Cerebellar cortex (tissue), 1 donor: ENCODE results near the gene SGTA.

Source experiments
- DNase-seq: peaks from one replicate; pipeline ENCODE4 v3.0.0-alpha.2; 2015; ENCODE audit warnings: low spot score

SGTA gene

DNA sequence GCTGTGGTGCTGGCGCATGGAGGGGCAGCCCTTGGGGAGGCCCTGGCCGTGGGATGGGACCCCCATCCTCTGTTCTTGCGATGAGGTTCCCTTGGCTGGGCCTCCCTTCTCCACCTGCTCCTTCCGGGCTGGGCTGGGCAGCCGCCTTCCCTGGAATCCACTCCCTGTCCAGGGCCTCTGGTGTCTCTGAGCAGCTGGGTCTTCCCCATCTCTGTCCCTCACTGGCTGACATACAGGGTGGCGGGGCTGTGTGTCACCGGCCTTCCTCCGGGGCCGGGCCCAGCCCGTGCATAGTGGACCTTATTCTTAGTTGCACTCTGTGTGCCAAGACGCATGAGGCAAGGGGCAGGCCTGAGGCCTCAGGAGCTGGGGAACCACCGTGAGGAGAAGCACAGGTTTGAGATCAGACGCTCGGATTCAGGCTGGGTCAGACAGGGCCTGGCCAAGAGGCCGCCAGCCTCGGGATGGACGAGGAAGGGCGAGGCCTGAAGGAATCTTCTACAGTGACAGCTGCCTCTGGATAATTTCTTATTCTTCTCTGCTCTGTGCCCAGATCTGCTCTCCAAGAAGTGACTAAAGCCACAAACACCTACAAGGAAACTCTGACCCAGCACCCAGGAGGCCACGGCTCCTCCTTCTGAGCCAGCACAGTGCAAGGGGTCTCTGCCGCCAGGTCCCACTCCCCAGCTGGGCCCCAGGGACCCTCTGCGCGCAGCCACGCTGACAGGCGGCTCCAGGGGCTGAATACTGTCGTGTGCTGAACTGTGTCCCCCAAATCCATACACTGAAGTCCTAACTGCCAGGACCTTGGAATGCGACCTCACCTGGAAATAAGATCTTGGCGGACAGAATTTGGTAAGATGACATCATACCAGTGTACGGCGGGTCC is 11.0 kb downstream of the SGTA start:
- DNase-seq, result no peak

- peak; percentile 56 for DNase-seq
These were observed 12.7 kb downstream of the SGTA start for GRCh38 chr19:2770055-2771013.

- DNase-seq, result no peak
These were observed 13.9 kb downstream of the SGTA start for GRCh38 chr19:2769218-2769617.

DNA sequence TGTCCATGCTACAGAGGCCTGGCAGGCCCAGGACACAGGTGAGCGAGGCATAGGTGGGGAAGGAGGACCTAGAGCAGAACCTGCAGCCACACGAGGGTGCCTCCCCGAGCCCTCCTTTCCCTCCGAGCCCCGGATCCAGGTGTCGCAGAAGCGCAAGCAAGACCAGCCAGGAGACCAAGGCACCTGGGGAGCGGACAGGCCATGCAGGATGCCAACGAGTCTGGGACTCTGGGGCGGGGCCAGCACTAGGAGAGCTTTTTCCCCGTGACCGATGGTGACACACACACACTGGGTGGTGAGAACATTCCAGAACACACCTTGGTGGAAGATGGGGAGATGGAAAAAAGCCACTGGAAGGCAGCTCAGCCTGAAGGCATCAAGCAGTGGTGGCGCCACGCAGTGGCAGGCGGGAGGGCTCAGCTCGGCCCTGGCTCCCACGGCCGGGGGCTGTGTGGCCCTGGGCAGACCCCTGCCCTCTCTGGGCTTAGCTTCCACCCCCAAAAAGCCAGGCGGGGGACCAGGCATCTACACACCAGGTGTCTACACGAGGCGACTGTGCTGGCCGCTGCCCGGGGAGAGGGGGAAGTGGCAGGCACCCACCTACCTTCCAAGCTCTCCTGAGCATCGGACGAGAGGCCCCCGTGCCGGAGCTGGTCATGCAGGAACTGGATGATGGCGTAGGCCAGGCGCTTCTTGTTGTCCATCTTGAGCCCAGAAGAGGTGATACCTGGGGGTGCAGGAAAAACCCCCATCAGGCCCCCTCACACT is 14.5 kb downstream of the SGTA start:
- no peak for DNase-seq

DNA sequence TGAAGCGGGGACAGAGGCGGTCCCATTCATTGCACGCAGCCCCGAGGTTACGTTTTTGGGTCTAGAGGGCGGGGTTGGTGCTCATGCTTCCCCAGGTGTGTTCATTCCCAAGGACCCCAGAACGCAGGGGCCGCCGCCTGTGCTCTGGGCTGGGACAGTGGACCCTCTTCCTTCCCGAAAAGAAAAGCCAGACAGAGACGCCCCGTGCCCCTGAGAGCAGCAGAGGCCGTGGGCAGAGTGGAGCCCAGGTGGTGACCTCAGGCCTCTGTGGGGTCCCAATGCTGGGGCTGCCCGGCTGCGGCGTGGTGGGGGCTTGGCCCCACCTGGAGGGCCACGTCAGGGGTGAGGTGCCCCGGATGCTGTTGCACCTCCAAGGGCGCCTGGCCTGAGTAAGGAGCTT is 15.4 kb downstream of the SGTA start:
- DNase-seq, result no peak

DNA sequence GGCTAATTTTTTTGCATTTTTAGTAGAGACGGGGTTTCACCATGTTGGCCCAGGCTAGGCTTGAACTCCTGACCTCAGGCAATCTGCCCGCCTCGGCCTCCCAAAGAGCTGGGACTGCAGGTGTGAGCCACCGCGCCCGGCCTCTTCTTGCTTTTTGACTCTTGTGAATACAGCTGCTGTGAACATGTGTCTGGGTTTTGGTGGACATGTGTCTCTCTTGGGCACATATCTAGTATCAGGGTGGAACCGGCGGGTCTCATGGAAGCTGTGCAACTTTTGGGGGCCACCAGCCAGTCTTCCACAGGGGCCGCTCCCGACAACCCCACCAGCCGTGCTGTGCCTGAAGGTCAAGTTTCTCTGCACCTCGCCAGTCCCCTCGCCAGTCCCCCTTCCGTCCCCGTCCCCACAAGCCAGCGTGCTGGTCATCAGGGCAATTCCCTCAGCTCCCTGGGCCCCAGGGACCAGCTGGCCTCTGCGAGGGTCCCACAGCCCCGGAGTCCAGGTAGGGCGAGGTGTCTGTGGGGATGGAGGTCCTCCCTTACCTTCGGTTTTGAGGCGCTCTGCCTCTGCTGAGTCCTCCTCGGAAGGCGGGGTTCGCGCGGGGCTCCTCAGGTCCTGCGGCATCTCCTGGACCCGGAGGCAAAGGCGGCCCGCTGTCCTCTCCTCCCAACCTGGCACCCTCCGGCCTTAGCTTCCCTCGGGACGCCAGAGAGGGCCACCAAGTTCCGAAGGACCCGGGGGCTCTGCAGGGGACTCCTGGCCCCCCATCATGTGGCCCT is 16.3 kb downstream of the SGTA start:
- no peak for DNase-seq

- no peak for DNase-seq
These were observed 17.7 kb downstream of the SGTA start for GRCh38 chr19:2765376-2765775.

DNA sequence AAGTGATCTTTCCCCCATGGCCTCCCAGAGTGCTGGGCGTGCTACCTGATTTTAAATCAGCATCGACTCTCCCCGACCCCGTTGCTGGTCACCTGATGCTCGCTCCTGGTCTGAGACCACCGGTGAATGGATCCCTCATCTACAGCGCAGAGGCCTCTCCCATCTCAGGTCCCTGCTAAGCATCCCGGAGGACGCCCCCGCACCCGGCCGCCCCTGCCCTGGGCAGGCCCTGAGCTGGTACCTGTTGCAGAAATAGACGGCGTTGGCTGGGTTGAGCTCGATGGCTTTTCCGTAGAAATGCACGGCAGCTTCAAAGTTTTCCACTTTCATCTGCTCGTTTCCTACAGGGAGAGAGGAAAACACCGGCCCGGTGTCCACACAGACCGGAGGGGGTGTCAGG is 18.1 kb downstream of the SGTA start:
- no peak for DNase-seq

DNA sequence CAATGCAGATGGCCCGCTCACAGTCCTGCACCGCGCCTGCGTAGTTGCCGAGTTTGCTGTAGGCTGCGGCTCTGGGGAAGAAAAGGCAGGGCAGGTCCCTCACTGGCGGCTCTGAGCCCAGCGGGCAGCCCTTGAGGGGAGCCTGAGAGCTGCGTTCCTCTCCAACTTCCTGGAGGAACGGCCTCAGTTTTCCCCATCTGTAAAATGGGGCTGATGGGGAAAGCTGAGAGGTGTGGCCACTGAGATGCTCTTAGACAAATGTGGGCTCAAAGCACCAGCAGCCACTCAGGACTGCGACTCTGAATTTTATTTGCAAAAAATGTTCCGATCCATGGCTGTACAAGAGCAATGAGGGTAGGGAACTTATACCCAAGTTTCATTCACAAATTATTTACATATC is 19.4 kb downstream of the SGTA start:
- no peak for DNase-seq

DNA sequence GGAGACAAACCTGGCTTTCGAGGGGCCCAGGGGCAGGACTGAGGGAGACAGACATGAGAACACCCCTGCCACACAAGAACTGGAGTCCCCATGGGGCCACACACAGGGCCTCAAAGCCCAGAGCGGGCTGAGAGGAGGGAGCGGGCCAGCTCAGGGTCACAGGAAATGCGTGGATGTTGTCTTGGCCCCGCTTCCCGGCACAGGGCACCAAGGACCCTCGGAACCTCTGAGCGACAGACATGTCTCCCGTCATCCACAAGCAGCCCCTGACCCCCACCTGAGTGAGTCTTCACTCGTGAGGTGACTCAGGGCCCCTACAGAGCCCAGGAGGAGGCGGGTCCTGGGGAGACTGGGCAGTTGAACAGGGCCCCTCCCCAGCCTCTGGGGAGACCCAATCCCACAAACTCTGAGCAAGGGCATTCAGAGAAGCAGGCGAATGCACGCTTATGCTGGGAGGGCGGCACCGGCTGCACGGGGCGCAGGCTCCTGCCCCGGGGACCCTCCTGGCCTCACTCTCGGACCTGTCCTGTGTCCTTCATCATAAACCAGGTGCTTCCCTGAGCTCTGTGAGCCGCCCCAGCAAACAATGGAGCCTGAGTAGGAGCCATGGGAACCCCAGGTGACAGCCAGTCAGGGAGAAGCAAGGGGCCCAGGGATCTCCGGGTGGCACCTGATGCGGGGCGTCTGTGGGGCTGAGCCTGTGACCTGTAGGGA is 20.1 kb downstream of the SGTA start:
- DNase-seq, result no peak

DNA sequence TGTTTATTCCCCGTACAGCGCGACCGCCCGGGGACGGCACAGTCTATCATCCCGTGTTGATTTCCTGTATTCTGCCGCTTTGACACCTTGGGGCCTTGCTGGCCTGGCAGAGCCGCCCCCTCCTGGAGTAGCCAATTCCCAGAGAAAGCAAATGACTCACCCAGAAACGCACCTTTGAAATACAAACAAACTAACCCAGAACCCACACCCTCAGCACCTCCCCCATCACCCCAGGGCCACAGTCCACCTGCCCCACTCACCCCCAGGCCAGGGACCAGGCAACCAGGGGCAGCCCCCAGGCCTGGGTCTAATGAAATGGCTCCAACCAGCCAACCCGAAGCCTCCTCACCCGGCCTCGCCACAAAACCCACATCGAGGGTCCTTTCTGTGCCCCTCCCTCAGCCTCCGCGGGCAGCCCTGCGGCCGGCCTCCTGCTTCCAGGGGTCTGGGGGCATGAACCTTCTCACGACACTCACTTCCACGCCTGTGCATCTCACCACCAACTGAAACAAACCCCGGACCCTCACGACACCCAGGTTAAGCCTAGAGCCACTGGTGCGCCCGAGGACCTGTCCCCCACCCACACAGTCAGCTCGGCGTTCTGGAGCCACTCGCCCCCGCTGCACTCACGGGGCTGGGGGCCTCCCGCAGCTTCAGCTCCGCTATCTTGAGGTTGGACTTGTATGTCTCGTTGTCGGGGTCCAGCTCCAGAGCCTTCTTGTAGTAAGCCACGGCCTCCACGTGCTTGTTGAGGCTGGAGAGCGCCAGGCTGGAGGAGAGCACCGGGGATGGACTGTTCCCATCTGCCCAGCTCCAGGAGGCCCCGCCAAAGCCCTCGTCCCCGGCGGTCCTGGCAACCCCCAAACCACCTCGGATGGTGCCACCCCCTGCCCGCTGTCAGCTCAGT is 20.9 kb downstream of the SGTA start:
- DNase-seq, result no peak

DNA sequence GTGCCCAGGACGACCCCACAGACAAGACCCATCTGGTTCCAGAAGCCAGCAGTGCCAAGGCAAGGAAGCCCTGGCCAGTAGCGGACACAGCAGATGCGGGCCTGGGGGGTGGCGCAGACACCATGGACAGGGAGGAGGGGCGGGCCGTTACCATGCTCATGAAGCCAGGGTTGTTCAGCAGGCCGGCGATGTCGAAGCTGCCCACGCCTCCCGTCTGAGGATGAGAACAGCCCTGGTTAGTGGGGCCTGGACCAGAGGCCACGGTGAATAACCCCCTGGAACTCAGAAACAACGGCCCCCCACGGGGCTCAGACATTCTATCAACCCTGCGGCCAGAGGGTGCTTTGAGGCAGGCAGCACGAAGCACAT is 21.8 kb downstream of the SGTA start:
- DNase-seq, result no peak

- no peak for DNase-seq
These were observed 23.1 kb downstream of the SGTA start for GRCh38 chr19:2759965-2760364.

- DNase-seq, result no peak
These were observed 23.7 kb downstream of the SGTA start for GRCh38 chr19:2759362-2759761.

GRCh38 chr19:2758601-2759313 is 24.3 kb downstream of the SGTA start:
- DNase-seq, result no peak

- DNase-seq, result no peak
These were observed 25.9 kb downstream of the SGTA start for GRCh38 chr19:2756921-2757881.

DNA sequence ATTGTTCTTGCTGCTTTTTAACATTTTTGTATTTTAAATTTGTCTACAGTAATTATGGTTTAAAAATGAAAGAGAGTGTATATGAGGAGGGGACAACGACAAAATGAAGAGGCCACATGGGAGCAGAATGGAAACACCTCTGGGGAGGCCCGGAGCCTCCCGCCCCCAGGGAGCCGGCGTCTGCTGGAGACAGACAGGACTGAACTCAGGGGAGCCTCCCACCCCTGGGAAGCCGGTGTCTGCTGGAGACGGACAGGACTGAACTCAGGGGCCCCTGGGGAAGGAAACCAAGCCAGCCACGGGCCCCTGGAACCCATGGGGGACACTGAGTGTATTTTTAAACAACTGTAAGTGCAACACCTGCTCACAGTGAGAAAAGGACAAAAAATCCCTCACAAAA is 26.6 kb downstream of the SGTA start:
- no peak for DNase-seq

- DNase-seq, result no peak
These were observed 27.3 kb downstream of the SGTA start for GRCh38 chr19:2755811-2756210.
